ENCODE data around the gene SMARCB1.

DNA sequence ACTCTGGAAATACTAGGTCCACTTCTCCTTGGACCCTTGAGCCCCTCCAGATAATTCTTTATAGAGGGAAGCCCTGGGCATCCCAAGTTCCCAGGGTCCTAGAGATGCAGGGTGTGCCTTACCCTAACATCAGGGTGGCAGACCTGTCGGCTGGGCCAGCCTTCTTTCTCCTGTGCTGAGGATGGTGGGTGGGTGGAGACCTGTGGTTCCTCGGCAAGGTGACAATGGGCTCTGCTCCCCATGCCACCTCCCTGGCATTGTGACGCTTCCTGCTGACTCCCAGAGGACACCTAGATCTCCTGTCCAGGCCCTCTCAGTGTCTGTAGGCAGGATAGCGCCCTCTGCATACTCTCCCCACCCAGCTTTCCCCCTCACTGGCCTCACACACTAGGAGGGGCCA lies 55.8 kb downstream of the SMARCB1 start:
- TF ChIP-seq POLR2AphosphoS5 (IDR thresholded peaks at IDR 0.05; ENCODE audit: low read depth, low read length) (no peak), POLR2A (IDR thresholded peaks at IDR 0.05; ENCODE audit: low read depth, low read length) (no peak), TAF1 (IDR thresholded peaks at IDR 0.05; ENCODE audit: low read depth, low read length) (no peak), SPI1 (IDR thresholded peaks at IDR 0.05; ENCODE audit: low read depth, low read length) (no peak), PAX5 (IDR thresholded peaks at IDR 0.05; ENCODE audit: insufficient read depth, low read length, severe bottlenecking) (no peak)
